Mesenchymal stem cell (in vitro differentiated cells and primary cell): Measurements from ENCODE around the gene COL25A1.

Experiments
- DNase-seq: peaks from one replicate; pipeline ENCODE4 v3.0.0-alpha.2; 2013
- H2AFZ ChIP-seq: one replicate; pipeline ENCODE4 v1.6.1; 2013; ENCODE audit warnings: low read depth, mild to moderate bottlenecking, control low read depth, inconsistent platforms, low read length, moderate library complexity
- H2AK5ac ChIP-seq: 2 replicates; pipeline ENCODE4 v1.6.1; 2013; ENCODE audit warnings: low read length, moderate library complexity, mild to moderate bottlenecking, inconsistent platforms; ENCODE audit not compliant: severe bottlenecking
- H2BK120ac ChIP-seq: one replicate; pipeline ENCODE4 v1.6.1; 2013; ENCODE audit warnings: low read depth, mild to moderate bottlenecking, inconsistent platforms, low read length, moderate library complexity
- H2BK12ac ChIP-seq, 2 experiments: one replicate each; pipeline ENCODE4 v1.6.1; 2013; ENCODE audit warnings: inconsistent platforms in 2 of 2, low read length in 2 of 2, mild to moderate bottlenecking in 2 of 2, moderate library complexity in 2 of 2, control low read depth in 1 of 2
- H2BK15ac ChIP-seq: one replicate; pipeline ENCODE4 v1.6.1; 2013; ENCODE audit warnings: mild to moderate bottlenecking, low read depth, inconsistent platforms; ENCODE audit not compliant: poor library complexity, severe bottlenecking
- H2BK5ac ChIP-seq: 2 replicates; pipeline ENCODE4 v1.6.1; 2013; ENCODE audit warnings: low read depth, mild to moderate bottlenecking, low read length, control low read depth, inconsistent platforms; ENCODE audit not compliant: poor library complexity, severe bottlenecking
- H3K14ac ChIP-seq, 2 experiments: one replicate each; pipeline ENCODE4 v1.6.1; 2013; ENCODE audit warnings: inconsistent platforms in 2 of 2, low read length in 2 of 2, control low read depth in 1 of 2, mild to moderate bottlenecking in 1 of 2, moderate library complexity in 1 of 2
- H3K18ac ChIP-seq, 2 experiments: one replicate each; pipeline ENCODE4 v1.6.1; 2013; ENCODE audit warnings: inconsistent platforms in 2 of 2, low read length in 2 of 2, control low read depth in 1 of 2, low read depth in 1 of 2, mild to moderate bottlenecking in 1 of 2
- H3K23ac ChIP-seq, 2 experiments: one replicate each; pipeline ENCODE4 v1.6.1; 2013; ENCODE audit warnings: inconsistent platforms in 2 of 2, low read length in 2 of 2, mild to moderate bottlenecking in 2 of 2, moderate library complexity in 2 of 2, control low read depth in 1 of 2
- H3K27ac ChIP-seq: 2 replicates; pipeline ENCODE4 v1.5.1; 2013; ENCODE audit warnings: mild to moderate bottlenecking, moderate library complexity, low read length, control low read depth, inconsistent platforms; ENCODE audit not compliant: poor library complexity, severe bottlenecking
- H3K27me3 ChIP-seq, 2 experiments: 2 replicates each; pipeline versions ENCODE4 v1.6.1 to v1.7.0; 2013; ENCODE audit warnings: low read length in 2 of 2, mild to moderate bottlenecking in 2 of 2, moderate library complexity in 2 of 2, control low read depth in 1 of 2, inconsistent platforms in 1 of 2; ENCODE audit not compliant: control insufficient read depth in 1 of 2, insufficient read depth in 1 of 2
- H3K36me3 ChIP-seq, 2 experiments: 2 replicates each; pipeline versions ENCODE4 v1.6.1 to v1.7.0; 2013; ENCODE audit warnings: low read length in 2 of 2, control low read depth in 1 of 2, inconsistent platforms in 1 of 2, low read depth in 1 of 2, mild to moderate bottlenecking in 1 of 2; ENCODE audit not compliant: insufficient read depth in 2 of 2, control insufficient read depth in 1 of 2
- H3K4ac ChIP-seq, 2 experiments: one replicate each; pipeline ENCODE4 v1.6.1; 2013; ENCODE audit warnings: inconsistent platforms in 2 of 2, low read length in 2 of 2, mild to moderate bottlenecking in 2 of 2, moderate library complexity in 2 of 2, control low read depth in 1 of 2, low read depth in 1 of 2
- H3K4me1 ChIP-seq: 2 replicates; pipeline ENCODE4 v1.6.1; 2013; ENCODE audit warnings: low read depth, low read length, control low read depth; ENCODE audit not compliant: control insufficient read depth, insufficient read depth
- H3K4me2 ChIP-seq: 2 replicates; pipeline ENCODE4 v1.6.1; 2013; ENCODE audit warnings: low read length, mild to moderate bottlenecking, inconsistent platforms; ENCODE audit not compliant: poor library complexity, severe bottlenecking
- H3K4me3 ChIP-seq, 2 experiments: 2 replicates each; pipeline versions ENCODE4 v1.5.1 to v1.7.0; 2013; ENCODE audit warnings: low read length in 2 of 2, mild to moderate bottlenecking in 2 of 2, control low read depth in 1 of 2, low read depth in 1 of 2; ENCODE audit not compliant: insufficient read depth in 1 of 2
- H3K79me1 ChIP-seq: replicated peaks from 2 replicates; pipeline ENCODE4 v1.6.1; 2013; ENCODE audit warnings: mild to moderate bottlenecking, control low read depth, low read length, inconsistent platforms; ENCODE audit not compliant: poor library complexity, severe bottlenecking
- H3K9ac ChIP-seq: 2 replicates; pipeline ENCODE4 v1.7.0; 2013; ENCODE audit warnings: mild to moderate bottlenecking, low read length, moderate library complexity
- H3K9me3 ChIP-seq: 2 replicates; pipeline ENCODE4 v1.7.0; 2013; ENCODE audit warnings: mild to moderate bottlenecking, low read length; ENCODE audit not compliant: control insufficient read depth
- H4K8ac ChIP-seq: one replicate; pipeline ENCODE4 v1.6.1; 2013; ENCODE audit warnings: inconsistent platforms, mild to moderate bottlenecking, low read length, moderate library complexity
- H4K91ac ChIP-seq: one replicate; pipeline ENCODE4 v1.6.1; 2013; ENCODE audit warnings: mild to moderate bottlenecking, low read length, inconsistent platforms
- WGBS: methylation state at CpG from one replicate; pipeline ENCODE4 v1.1.7; 2013; ENCODE audit warnings: mixed read lengths; 5-methylcytosine and 5-hydroxymethylcytosine counted together

COL25A1 gene

DNA sequence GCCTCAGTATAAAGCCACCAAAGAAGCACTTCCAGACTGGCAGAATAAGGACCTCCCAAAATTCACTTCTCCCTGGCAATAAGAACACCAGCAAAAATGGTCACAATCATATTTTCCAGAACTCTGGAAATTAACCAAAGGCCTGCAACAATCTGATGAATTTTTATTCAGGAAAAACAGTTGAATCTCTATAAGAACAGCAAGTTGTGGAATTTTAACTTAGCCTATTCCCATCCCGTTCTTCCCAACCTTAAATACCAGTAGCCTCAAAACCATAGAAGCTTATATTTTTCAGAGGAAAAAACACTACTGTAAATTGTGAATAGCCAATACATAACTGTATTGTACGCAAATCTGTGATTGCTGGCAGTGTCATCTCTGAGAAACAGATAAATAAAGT, 67.9 kb downstream of the COL25A1 start:
- WGBS: no CpG with 5 or more reads among the region's 2 CpGs
- no peak overlapping the region for H2BK15ac ChIP-seq

DNA sequence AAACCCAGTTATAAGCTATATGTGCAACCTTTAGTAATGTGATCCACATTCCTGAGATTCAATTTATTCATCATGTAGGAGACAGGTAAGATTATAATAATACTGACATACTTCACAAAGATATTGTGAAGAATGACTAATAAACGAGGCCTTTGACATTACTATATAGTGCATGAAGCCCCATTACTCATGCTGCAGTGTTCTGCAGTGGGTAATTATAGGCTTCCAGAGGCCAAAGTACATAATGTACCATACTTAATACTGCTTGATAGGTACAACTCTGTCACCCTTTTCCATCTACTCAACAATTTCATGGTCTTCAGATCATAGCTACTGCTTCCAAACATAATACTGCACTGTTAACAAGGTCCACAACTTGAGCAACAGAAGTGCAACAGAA, 68.9 kb downstream of the COL25A1 start:
- no peak overlapping the region for H4K8ac ChIP-seq
- no peaks in the 10 kb centered on the region for H3K27me3 ChIP-seq
- H3K9ac ChIP-seq: no peak overlapping the region
- no peak overlapping the region for H3K23ac ChIP-seq
- no peak overlapping the region for H2BK12ac ChIP-seq
- DNase-seq: peak; percentile 8
- H3K4me2 ChIP-seq: no peak overlapping the region
- no peak overlapping the region for H2BK5ac ChIP-seq
- H2AK5ac ChIP-seq: no peak overlapping the region
- no peak overlapping the region for H3K27ac ChIP-seq
- no peak overlapping the region for H3K14ac ChIP-seq
- 67% methylated on average over 1 of the region's 1 CpG for WGBS
- H3K4me1 ChIP-seq: no peaks in the 10 kb centered on the region
- peaks cover 5% of the 10 kb centered on the region for H3K9me3 ChIP-seq
- H2BK120ac ChIP-seq: no peak overlapping the region
- H3K4ac ChIP-seq: no peak overlapping the region
- no peaks in the 10 kb centered on the region for H3K79me1 ChIP-seq
- no peak overlapping the region for H2AFZ ChIP-seq
- no peak overlapping the region for H2BK15ac ChIP-seq
- H3K4me3 ChIP-seq: no peak overlapping the region
- no peaks in the 10 kb centered on the region for H3K36me3 ChIP-seq
- no peak overlapping the region for H3K18ac ChIP-seq
- H4K91ac ChIP-seq: no peak overlapping the region

More for the DNA sequence above, 67.9 kb downstream of the COL25A1 start:
- no peak overlapping the region for H3K9ac ChIP-seq
- H3K18ac ChIP-seq: no peak overlapping the region
- no peak overlapping the region for H4K91ac ChIP-seq
- no peak overlapping the region for H3K14ac ChIP-seq
- no peak overlapping the region for H4K8ac ChIP-seq
- H3K4me2 ChIP-seq: no peak overlapping the region
- no peak overlapping the region for H2AFZ ChIP-seq
- DNase-seq: no peak
- no peak overlapping the region for H3K4me3 ChIP-seq
- H3K36me3 ChIP-seq: no peaks in the 10 kb centered on the region
- H3K23ac ChIP-seq: no peak overlapping the region
- no peaks in the 10 kb centered on the region for H3K79me1 ChIP-seq
- H2BK12ac ChIP-seq: no peak overlapping the region
- no peaks in the 10 kb centered on the region for H3K4me1 ChIP-seq
- peaks cover 5% of the 10 kb centered on the region for H3K9me3 ChIP-seq
- no peak overlapping the region for H3K27ac ChIP-seq
- H2BK120ac ChIP-seq: no peak overlapping the region
- H2BK5ac ChIP-seq: no peak overlapping the region
- no peak overlapping the region for H3K4ac ChIP-seq
- H2AK5ac ChIP-seq: no peak overlapping the region
- no peaks in the 10 kb centered on the region for H3K27me3 ChIP-seq

- no peak overlapping the region for H2BK120ac ChIP-seq
- H2AFZ ChIP-seq: no peak overlapping the region
- no peak overlapping the region for H2BK15ac ChIP-seq
- no peak overlapping the region for H3K23ac ChIP-seq
- no peak overlapping the region for H3K27ac ChIP-seq
- H4K8ac ChIP-seq: no peak overlapping the region
- no peak overlapping the region for H3K18ac ChIP-seq
- H3K36me3 ChIP-seq: no peaks in the 10 kb centered on the region
- H3K4me1 ChIP-seq: no peaks in the 10 kb centered on the region
- no peak for DNase-seq
- H4K91ac ChIP-seq: no peak overlapping the region
- no peak overlapping the region for H3K9ac ChIP-seq
- no peak overlapping the region for H2BK12ac ChIP-seq
- H2AK5ac ChIP-seq: no peak overlapping the region
- no peak overlapping the region for H3K4me2 ChIP-seq
- H3K27me3 ChIP-seq: no peaks in the 10 kb centered on the region
- H2BK5ac ChIP-seq: no peak overlapping the region
- H3K79me1 ChIP-seq: no peaks in the 10 kb centered on the region
- H3K4ac ChIP-seq: no peak overlapping the region
- no peak overlapping the region for H3K4me3 ChIP-seq
- H3K9me3 ChIP-seq: peaks cover 1% of the 10 kb centered on the region
- 100% methylated on average over 1 of the region's 1 CpG for WGBS
- no peak overlapping the region for H3K14ac ChIP-seq
Observed at GRCh38 chr4:109232681-109233080, 69.8 kb downstream of the COL25A1 start.

GRCh38 chr4:109231331-109231730, 71.1 kb downstream of the COL25A1 start:
- H3K27ac ChIP-seq: no peak overlapping the region
- WGBS: no CpG with 5 or more reads among the region's 1 CpG

More at GRCh38 chr4:109231331-109231730, 71.1 kb downstream of the COL25A1 start:
- no peak overlapping the region for H4K91ac ChIP-seq
- H2BK120ac ChIP-seq: no peak overlapping the region
- H3K9me3 ChIP-seq: no peaks in the 10 kb centered on the region
- H2AFZ ChIP-seq: no peak overlapping the region
- no peak overlapping the region for H2BK5ac ChIP-seq
- H2BK15ac ChIP-seq: no peak overlapping the region
- H3K9ac ChIP-seq: no peak overlapping the region
- no peak overlapping the region for H3K4ac ChIP-seq
- no peak overlapping the region for H3K14ac ChIP-seq
- no peaks in the 10 kb centered on the region for H3K36me3 ChIP-seq
- H3K4me2 ChIP-seq: no peak overlapping the region
- no peak overlapping the region for H3K18ac ChIP-seq
- no peak overlapping the region for H3K4me3 ChIP-seq
- H4K8ac ChIP-seq: no peak overlapping the region
- no peak overlapping the region for H3K23ac ChIP-seq
- no peak overlapping the region for H2AK5ac ChIP-seq
- H3K79me1 ChIP-seq: no peaks in the 10 kb centered on the region
- DNase-seq: no peak
- no peaks in the 10 kb centered on the region for H3K27me3 ChIP-seq
- H2BK12ac ChIP-seq: no peak overlapping the region
- no peaks in the 10 kb centered on the region for H3K4me1 ChIP-seq
